ENCODE results near the gene ICE2. TPM values are rescaled to one million over a fixed set of nuclear protein-coding genes. Genes with fewer than 3 reads are reported as not detected.

Gene ICE2
- total and polyA plus RNA-seq, 2 of the 4 experiments (the other 2 are of a cell fraction): 14.7 to 21.1 TPM

GRCh38 chr15:60423537-60423936 is 55.4 kb downstream of the ICE2 start:
- in situ Hi-C loops (cut with MboI; ENCODE audit: low sequenced_read_pairs) (no loop called here), dilution Hi-C loops (cut with HindIII; ENCODE audit: low sequenced_read_pairs, unreplicated experiment) (no loop called here), intact Hi-C loops (cut with micrococcal nuclease) (no loop called here)
- no peak overlapping the region for H4K8ac ChIP-seq (ENCODE audit: low read depth in 2 of 2, low read length in 2 of 2)
- no peak overlapping the region for H3K4me3 ChIP-seq (ENCODE audit: insufficient read depth, low read depth, low read length)
- peak; percentile 80 for ATAC-seq (ENCODE audit: low read depth)
- H3K36me3 ChIP-seq (ENCODE audit: control insufficient read depth, insufficient read depth, low read length): 0 out of 2 replicates have a peak, but pooled peaks cover 3% of the 10 kb centered on the region
- H3K9ac ChIP-seq (ENCODE audit: low read depth, low read length): no peak overlapping the region
- H3K23ac ChIP-seq (ENCODE audit: low read depth, low read length): no peak overlapping the region
- H3K56ac ChIP-seq (ENCODE audit: extremely low read depth, insufficient read depth, low read length): no peak overlapping the region
- H2BK120ac ChIP-seq (ENCODE audit: low read depth, low read length): no peak overlapping the region
- H2BK20ac ChIP-seq (ENCODE audit: low read depth, low read length): no peak overlapping the region
- peaks cover 6% of the 10 kb centered on the region for H3K9me1 ChIP-seq (ENCODE audit: insufficient read depth, low read length)
- WGBS, 2 experiments (ENCODE audit: extremely low coverage in 2 of 2, insufficient read length in 1 of 2): no CpG with 5 or more reads among the region's 2 CpGs
- H4K5ac ChIP-seq (ENCODE audit: low read depth, low read length): no peak overlapping the region
- DNase-seq: peak; percentile 92
- no peak overlapping the region; the same call in 2 of the 3 replicates for H2BK15ac ChIP-seq (ENCODE audit: low read depth, low read length)
- H2BK5ac ChIP-seq (ENCODE audit: low read depth, low read length, poor library complexity, severe bottlenecking): peak overlapping the region; percentile 65
- BruUV-seq (replicated peaks): no TSS peak
- no peak overlapping the region for H3K4ac ChIP-seq (ENCODE audit: low read depth, low read length)
- no peak overlapping the region for H3K27ac ChIP-seq (ENCODE audit: insufficient read depth, low read length)
- no peak overlapping the region for H2AK5ac ChIP-seq (ENCODE audit: low read depth, low read length)
- peaks cover 3 to 29% of the 10 kb centered on the region in 2 experiments for H3K79me1 ChIP-seq (ENCODE audit: low read depth in 1 of 2, low read length in 2 of 2)
- H2AFZ ChIP-seq (replicated peaks; ENCODE audit: low read length, poor library complexity): no peak overlapping the region
- POLR2A ChIA-PET (ENCODE audit: unreplicated experiment): no interaction called here
- H4K91ac ChIP-seq (ENCODE audit: insufficient read depth, low read depth, low read length): no peak overlapping the region
- peaks cover 8% of the 10 kb centered on the region for H3K4me1 ChIP-seq (ENCODE audit: control insufficient read depth, insufficient read depth, low read length)
- peak; percentile 89 for TF ChIP-seq MAFK (IDR thresholded peaks at IDR 0.05; ENCODE audit: low read depth, low read length)
- TF ChIP-seq RFX5 (IDR thresholded peaks at IDR 0.05; ENCODE audit: low read depth, low read length): no peak
- H3K4me2 ChIP-seq (ENCODE audit: low read depth, low read length): 0 out of 2 replicates have a peak overlapping the region, but pooled peaks have one; percentile 51
- H4K20me1 ChIP-seq (ENCODE audit: insufficient read depth, low read length): peaks cover 3% of the 10 kb centered on the region; the same call in 1 of the 2 replicates
- no peak overlapping the region for H3K14ac ChIP-seq (replicated peaks; ENCODE audit: low read depth, low read length)
- no peak overlapping the region for H3K18ac ChIP-seq (ENCODE audit: low read depth, low read length)
- CTCF ChIA-PET: interaction anchor here (0.5 kb wide), 1 partner anchor 22 kb away, joined by 5 read pairs; no protein-coding TSS in a partner anchor
- H3K9me3 ChIP-seq (ENCODE audit: control insufficient read depth, insufficient read depth, low read length): no peaks in the 10 kb centered on the region
- no peak overlapping the region for H2AK9ac ChIP-seq (replicated peaks; ENCODE audit: low read depth, low read length, poor library complexity)
- no peaks in the 10 kb centered on the region for H3K27me3 ChIP-seq (ENCODE audit: control insufficient read depth, insufficient read depth, low read length)

Data from IMR-90 (cell line).